Upper lobe of left lung (tissue), 6 donors: ENCODE results near the gene PFN1. TPM values are rescaled to one million over a fixed set of nuclear protein-coding genes. Genes with fewer than 3 reads are reported as not detected.
"Not testable (repeated sequence)": the region's sequence is repeated elsewhere in the genome, so short reads cannot be mapped to it uniquely, and the experiment has no call there.

Experiments
- ATAC-seq, 2 donors: fragments of 200-7000 bp; cut with Tn5 transposase; one replicate each; pipeline ENCODE4 v1.9.1; 2022; ENCODE audit warnings: mild to moderate bottlenecking in 2 of 2, moderate library complexity in 2 of 2; ENCODE audit not compliant: low FRiP score in 2 of 2
- DNase-seq, 2 donors: peaks; one replicate each; pipeline ENCODE4 v3.0.0-alpha.2; 2019 to 2020
- H3K27ac ChIP-seq, 4 donors: fragments of 200-600 bp; sonication (generic); one replicate each; pipeline ENCODE4 v1.5.1; 2016 to 2019
- H3K27me3 ChIP-seq, 4 donors: fragments of 200-600 bp; sonication (generic); one replicate each; pipeline ENCODE4 v1.5.1; 2017 to 2019
- H3K36me3 ChIP-seq, 4 donors: fragments of 200-600 bp; sonication (generic); one replicate each; pipeline ENCODE4 v1.5.1; 2016 to 2019
- H3K4me1 ChIP-seq, 4 donors: fragments of 200-600 bp; sonication (generic); one replicate each; pipeline ENCODE4 v1.5.1; 2018 to 2019
- H3K4me3 ChIP-seq, 4 donors: fragments of 200-600 bp; sonication (generic); one replicate each; pipeline ENCODE4 v1.5.1; 2017 to 2019; ENCODE audit warnings: mild to moderate bottlenecking in 2 of 4, moderate library complexity in 1 of 4
- H3K9me3 ChIP-seq, 4 donors: fragments of 200-600 bp; sonication (generic); one replicate each; pipeline ENCODE4 v1.5.1; 2018 to 2019
- EP300 ChIP-seq, 4 donors: sonication (generic); formaldehyde crosslinking; IDR thresholded peaks; one replicate each; pipeline ENCODE4 v1.5.1; 2017; ENCODE audit warnings: antibody characterized with exemption in 4 of 4, control low read depth in 2 of 4
- POLR2A ChIP-seq, 4 donors: fragments of 450-650 bp; IDR thresholded peaks; one replicate each; pipeline ENCODE4 v1.5.1; 2016 to 2017; ENCODE audit warnings: antibody characterized with exemption in 4 of 4, mild to moderate bottlenecking in 2 of 4
- POLR2AphosphoS5 ChIP-seq, 2 donors: sonication (generic); formaldehyde crosslinking; IDR thresholded peaks; one replicate each; pipeline ENCODE4 v1.5.1; 2017; ENCODE audit warnings: antibody characterized with exemption in 2 of 2
- WGBS, 2 donors: methylation state at CpG; one replicate each; pipeline ENCODE4 v1.1.5; 2017 to 2018; 5-methylcytosine and 5-hydroxymethylcytosine counted together
- total RNA-seq, 6 donors: library from RNA; depleted of rRNA in 4 of 6; stranded (reverse); fragments of >200 nt in 4 of 6; gene quantifications; one replicate each; pipeline versions ENCODE4 v1.1.0 to v1.2.1, GENCODE V29; 2016 to 2021
- TF ChIP-seq, protein P1 (sequence below), 6 experiments: fragments of 450-650 bp in 4 of 6; fragments of 200-600 bp in 2 of 6; sonication (generic) in 2 of 6; IDR thresholded peaks; one replicate each; pipeline ENCODE4 v1.5.1; 2016 to 2019; ENCODE audit warnings: antibody characterized with exemption in 6 of 6
- donor health status: DM: no; HTN: no; CAD: no; lungs with moderate emphysema.
- donor health status: DM: no; HTN: yes; CAD: no; lungs with severe emphysema.

The PFN1 gene
- total RNA-seq, 6 donors from 2014 or later: 403 to 814 (median 641) TPM

DNA sequence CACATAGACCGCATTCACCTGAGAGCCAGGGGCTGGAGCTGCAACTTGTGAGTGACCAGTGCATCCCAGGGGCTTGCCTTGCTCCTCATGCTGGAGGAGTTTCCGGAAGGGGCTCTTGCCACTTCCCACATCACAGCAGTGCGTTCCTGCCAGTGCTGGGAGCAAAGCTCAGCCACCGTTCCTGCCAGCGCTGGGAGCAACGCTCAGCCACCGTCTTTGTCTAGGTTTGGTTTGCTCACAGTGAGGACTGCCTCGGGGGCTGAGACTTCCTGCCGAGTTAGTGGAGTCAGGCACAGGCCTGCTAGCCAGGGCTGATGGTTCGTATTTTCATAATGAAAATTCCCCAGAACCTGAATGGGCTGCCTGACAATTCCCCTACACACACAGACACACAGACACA lies 40.0 kb downstream of the PFN1 start:
- Histone ChIP-seq H3K9me3 (no peaks in the 10 kb centered on the region), H3K27me3 (no peaks in the 10 kb centered on the region), H3K4me1 (peaks cover 11 to 21% (median 14%) of the 10 kb centered on the region in 4 donors), H3K4me3 (no peak overlapping the region), H3K27ac (peak overlapping the region; percentile 26 to 79 (median 68)), H3K36me3 (no peaks in the 10 kb centered on the region)
- DNase-seq: no peak
- TF ChIP-seq EP300 (IDR thresholded peaks at IDR 0.05): no peak
- TF ChIP-seq, protein P1, sequence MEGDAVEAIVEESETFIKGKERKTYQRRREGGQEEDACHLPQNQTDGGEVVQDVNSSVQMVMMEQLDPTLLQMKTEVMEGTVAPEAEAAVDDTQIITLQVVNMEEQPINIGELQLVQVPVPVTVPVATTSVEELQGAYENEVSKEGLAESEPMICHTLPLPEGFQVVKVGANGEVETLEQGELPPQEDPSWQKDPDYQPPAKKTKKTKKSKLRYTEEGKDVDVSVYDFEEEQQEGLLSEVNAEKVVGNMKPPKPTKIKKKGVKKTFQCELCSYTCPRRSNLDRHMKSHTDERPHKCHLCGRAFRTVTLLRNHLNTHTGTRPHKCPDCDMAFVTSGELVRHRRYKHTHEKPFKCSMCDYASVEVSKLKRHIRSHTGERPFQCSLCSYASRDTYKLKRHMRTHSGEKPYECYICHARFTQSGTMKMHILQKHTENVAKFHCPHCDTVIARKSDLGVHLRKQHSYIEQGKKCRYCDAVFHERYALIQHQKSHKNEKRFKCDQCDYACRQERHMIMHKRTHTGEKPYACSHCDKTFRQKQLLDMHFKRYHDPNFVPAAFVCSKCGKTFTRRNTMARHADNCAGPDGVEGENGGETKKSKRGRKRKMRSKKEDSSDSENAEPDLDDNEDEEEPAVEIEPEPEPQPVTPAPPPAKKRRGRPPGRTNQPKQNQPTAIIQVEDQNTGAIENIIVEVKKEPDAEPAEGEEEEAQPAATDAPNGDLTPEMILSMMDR (IDR thresholded peaks at IDR 0.05): no peak
- TF ChIP-seq POLR2A (IDR thresholded peaks at IDR 0.05): no peak
- no peak for TF ChIP-seq POLR2AphosphoS5 (IDR thresholded peaks at IDR 0.05)
- WGBS, 2 donors: 63 to 88% methylated on average over 1 to 10 of the region's 10 CpGs
- peak in 1 of 2 donors; percentile 15 for ATAC-seq

DNA sequence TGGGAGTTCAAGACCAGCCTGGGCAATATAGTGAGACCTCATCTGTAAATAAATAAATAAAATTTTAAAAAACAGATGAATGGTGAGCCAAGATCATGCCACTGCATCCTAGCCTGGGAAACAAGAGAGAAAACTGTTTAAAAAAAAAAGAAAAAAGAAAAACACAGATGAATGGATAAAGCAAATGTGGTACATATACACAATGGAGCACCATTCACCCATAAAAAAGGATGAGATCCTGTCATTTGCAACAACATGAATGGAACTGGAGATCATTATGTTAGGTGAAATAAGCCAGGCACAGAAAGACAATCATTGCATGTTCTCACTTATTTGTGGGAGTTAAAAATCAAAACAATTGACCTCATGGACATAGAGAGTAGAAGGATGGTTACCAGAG lies 41.7 kb downstream of the PFN1 start:
- not testable (repeated sequence) for H3K36me3 ChIP-seq, DNase-seq, H3K27ac ChIP-seq, H3K27me3 ChIP-seq, ATAC-seq, H3K4me3 ChIP-seq, H3K9me3 ChIP-seq
- H3K4me1 ChIP-seq: peaks cover 18 to 31% (median 24%) of the 10 kb centered on the region in 4 donors

DNA sequence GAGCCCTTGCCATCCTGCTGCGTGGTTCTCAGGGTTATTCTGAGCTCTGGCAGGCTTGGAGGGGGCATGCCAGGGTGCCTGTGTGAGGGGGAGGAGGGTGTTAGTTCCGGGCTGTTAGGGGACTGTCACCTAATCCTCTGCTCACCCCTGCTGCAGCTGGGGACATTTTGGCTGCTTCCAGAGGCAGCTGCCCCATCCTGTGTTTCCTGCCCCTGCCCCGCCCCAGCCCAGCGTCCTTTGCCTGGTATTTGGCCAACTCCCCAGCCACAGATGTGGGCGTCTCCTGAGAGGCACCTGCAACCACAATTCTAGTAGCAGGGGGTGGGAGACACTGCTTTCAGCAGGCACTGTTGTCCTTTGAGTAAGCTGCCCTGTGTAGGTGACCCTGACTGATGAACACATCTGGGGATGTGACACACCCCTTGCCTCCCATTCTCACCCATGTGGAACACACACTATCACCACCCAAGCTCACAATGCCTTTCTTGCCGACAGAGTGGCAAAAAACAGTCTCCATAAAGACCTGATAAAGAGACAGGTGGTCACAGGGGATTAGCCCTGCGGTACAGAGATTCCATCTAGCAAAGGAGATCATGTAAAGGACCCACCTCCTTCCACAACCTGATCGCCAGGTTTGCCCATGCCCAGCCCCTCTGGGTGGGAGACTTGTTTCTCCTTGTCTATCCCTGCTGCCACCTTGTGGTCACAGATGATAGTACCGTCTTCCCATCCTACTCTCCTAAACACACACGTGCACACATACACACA lies 45.1 kb downstream of the PFN1 start, which contains the start of gene CHRNE:
CHRNE (minus strand) TSS at position 48 of the 768 bp plus-strand sequence; CDS start at position 13, 35 bp downstream.
- Histone ChIP-seq H3K36me3 (peaks cover 0 to 3% (median 0%) of the 10 kb centered on the region in 4 donors), H3K27me3 (peaks cover 0 to 9% (median 0%) of the 10 kb centered on the region in 4 donors), H3K9me3 (no peaks in the 10 kb centered on the region), H3K27ac (peak within 1 kb of the TSS in 2 of 4 donors; percentile 66 to 74), H3K4me3 (peak within 1 kb of the TSS in 3 of 4 donors; percentile 9 to 41 (median 25)), H3K4me1 (peaks cover 11 to 46% (median 29%) of the 10 kb centered on the region in 4 donors)
- DNase-seq (peak; percentile 57 to 82), ATAC-seq (peak; percentile 58 to 60)
- 6 to 15% methylated on average over 10 of the region's 10 CpGs for WGBS, 2 donors
- TF ChIP-seq, protein P1 (IDR thresholded peaks at IDR 0.05): peak; percentile 67 to 81 (median 75)
- TF ChIP-seq EP300 (IDR thresholded peaks at IDR 0.05): no peak

DNA sequence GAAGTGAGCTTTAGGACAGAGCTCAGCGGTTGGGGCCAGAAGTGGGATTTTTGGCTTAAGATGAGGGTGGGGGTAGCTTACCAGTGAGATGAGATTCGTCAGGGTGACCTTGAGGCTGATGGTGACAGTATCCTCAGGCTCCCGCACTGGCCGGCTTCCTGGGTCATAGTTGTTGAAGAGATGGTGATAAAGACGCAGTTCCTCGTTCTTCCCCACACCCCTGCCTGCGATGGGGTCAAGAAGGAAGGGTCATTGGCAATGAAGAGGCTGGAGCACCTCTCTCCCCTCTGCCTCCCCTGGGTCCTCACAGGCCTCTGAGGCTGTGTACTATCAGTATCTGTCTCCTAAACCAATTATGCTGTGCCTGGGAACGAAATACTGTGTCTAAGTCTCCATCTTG lies 45.8 kb downstream of the PFN1 start:
- Histone ChIP-seq H3K4me1 (peaks cover 9 to 46% (median 29%) of the 10 kb centered on the region in 4 donors), H3K9me3 (no peaks in the 10 kb centered on the region), H3K27me3 (peaks cover 0 to 9% (median 0%) of the 10 kb centered on the region in 4 donors), H3K27ac (peak overlapping the region in 2 of 4 donors; percentile 66 to 74), H3K4me3 (no peak overlapping the region), H3K36me3 (peaks cover 0 to 3% (median under 1%) of the 10 kb centered on the region in 4 donors)
- TF ChIP-seq, protein P1 (IDR thresholded peaks at IDR 0.05): no peak
- TF ChIP-seq POLR2AphosphoS5 (IDR thresholded peaks at IDR 0.05): no peak
- TF ChIP-seq POLR2A (IDR thresholded peaks at IDR 0.05): no peak
- no peak for TF ChIP-seq EP300 (IDR thresholded peaks at IDR 0.05)
- DNase-seq: no peak
- ATAC-seq: no peak
- 69 to 73% methylated on average over 8 of the region's 8 CpGs for WGBS, 2 donors

DNA sequence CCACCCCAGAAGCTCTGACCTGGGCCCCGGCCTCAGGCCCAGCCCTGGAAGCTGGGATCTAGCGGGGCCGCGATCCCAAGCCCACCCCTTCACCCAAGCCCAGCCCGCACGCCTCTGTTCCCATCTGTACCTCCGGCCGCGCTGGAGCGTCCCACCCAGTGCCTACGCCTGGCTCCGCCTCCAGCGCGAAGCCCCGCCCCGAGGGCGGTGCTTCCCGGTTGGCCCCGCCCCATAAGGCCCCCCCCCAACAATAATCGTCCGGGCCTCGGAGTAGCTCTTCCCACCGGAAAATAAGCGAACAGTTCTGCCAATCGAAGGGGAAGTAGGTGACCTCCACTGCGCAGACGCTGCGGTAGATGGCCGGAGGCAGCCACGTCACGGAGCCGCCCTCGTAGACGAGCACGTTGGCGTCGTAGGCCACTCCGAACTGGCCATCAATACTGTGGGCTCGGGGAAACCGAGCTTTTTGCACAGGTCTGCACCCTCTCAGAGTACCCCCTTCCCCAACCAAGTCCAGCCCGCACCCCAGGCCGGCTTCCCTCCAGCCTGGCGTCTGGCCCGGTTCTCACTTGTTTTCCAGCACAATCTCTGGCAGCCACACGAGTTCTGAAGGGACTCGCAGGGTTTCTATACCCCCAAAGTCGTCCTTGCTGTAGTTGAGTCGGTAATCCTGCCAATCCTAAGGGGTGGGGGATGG lies 46.5 kb downstream of the PFN1 start:
- ATAC-seq: peak; percentile 59 to 66

More for the DNA sequence above, 46.5 kb downstream of the PFN1 start:
- Histone ChIP-seq H3K4me1 (peaks cover 9 to 46% (median 29%) of the 10 kb centered on the region in 4 donors), H3K36me3 (peaks cover 0 to 9% (median 8%) of the 10 kb centered on the region in 4 donors), H3K4me3 (peak overlapping the region in 3 of 4 donors; percentile 41 to 61 (median 52)), H3K27ac (peak overlapping the region; percentile 6 to 74 (median 50)), H3K9me3 (no peaks in the 10 kb centered on the region), H3K27me3 (peaks cover 0 to 9% (median 0%) of the 10 kb centered on the region in 4 donors)
- TF ChIP-seq POLR2AphosphoS5 (IDR thresholded peaks at IDR 0.05): peak in 1 of 2 donors; percentile 44
- peak in 1 of 4 donors; percentile 28 for TF ChIP-seq POLR2A (IDR thresholded peaks at IDR 0.05)
- TF ChIP-seq, protein P1 (IDR thresholded peaks at IDR 0.05): no peak
- 40 to 77% methylated on average over 37 to 43 of the region's 48 CpGs for WGBS, 2 donors
- peak; percentile 75 to 92 for DNase-seq
